Activated CD4-positive, alpha-beta T cell treated with anti-CD3 and anti-CD28 coated beads, Interleukin-2, amount 10 ng/mL, durations not matched to agents 24 days and 14 days (primary cell): ENCODE data around the gene TXNIP. TPM values are rescaled to one million over a fixed set of nuclear protein-coding genes. Genes with fewer than 3 reads are reported as not detected.

Experiments used
- DNase-seq: peaks from one replicate; pipeline ENCODE4 v3.0.0; 2022
- H3K27ac Mint-ChIP-seq: one replicate; pipeline ENCODE4 v1.8.0; 2022; ENCODE audit warnings: mild to moderate bottlenecking, mixed read lengths
- H3K27me3 Mint-ChIP-seq: one replicate; pipeline ENCODE4 v1.8.0; 2022; ENCODE audit warnings: mixed read lengths
- H3K36me3 Mint-ChIP-seq: one replicate; pipeline ENCODE4 v1.8.0; 2022; ENCODE audit warnings: low read depth, mild to moderate bottlenecking, mixed read lengths
- H3K4me1 Mint-ChIP-seq: one replicate; pipeline ENCODE4 v1.8.0; 2021; ENCODE audit warnings: mixed read lengths
- H3K4me3 Mint-ChIP-seq: one replicate; pipeline ENCODE4 v1.8.0; 2022; ENCODE audit warnings: mild to moderate bottlenecking, moderate library complexity, mixed read lengths
- H3K9me3 Mint-ChIP-seq: one replicate; pipeline ENCODE4 v1.8.0; 2021; ENCODE audit warnings: mixed read lengths
- intact Hi-C: fragments of 100-400 bp; cut with micrococcal nuclease; formaldehyde crosslinking; loops from one replicate; pipeline ENCODE4 v1.15.1; 2023
- total RNA-seq: library from RNA; stranded (reverse); gene quantifications from 2 replicates; pipeline ENCODE4 v1.2.3, GENCODE V29; 2022

Gene TXNIP
- total RNA-seq, 1 donor from 2014 or later: 85.2 TPM

- intact Hi-C loops: no loop called here
Measured at GRCh38 chr1:145986551-145986950, 9.8 kb downstream of the TXNIP start.

GRCh38 chr1:145985502-145986439 is 10.6 kb downstream of the TXNIP start:
- peaks cover 44% of the 10 kb centered on the region for H3K4me1 Mint-ChIP-seq
- intact Hi-C loops: no loop called here
- H3K36me3 Mint-ChIP-seq: peaks cover 2% of the 10 kb centered on the region
- DNase-seq: no peak
- peak overlapping the region; percentile 63 for H3K4me3 Mint-ChIP-seq
- H3K27me3 Mint-ChIP-seq: no peaks in the 10 kb centered on the region
- H3K27ac Mint-ChIP-seq: peak overlapping the region; percentile 88
- H3K9me3 Mint-ChIP-seq: no peaks in the 10 kb centered on the region

More at GRCh38 chr1:145986551-145986950, 9.8 kb downstream of the TXNIP start:
- Mint-ChIP-seq H3K4me1 (peaks cover 48% of the 10 kb centered on the region), H3K27ac (no peak overlapping the region), H3K27me3 (no peaks in the 10 kb centered on the region), H3K36me3 (peaks cover 3% of the 10 kb centered on the region), H3K9me3 (no peaks in the 10 kb centered on the region), H3K4me3 (no peak overlapping the region)
- no peak for DNase-seq

- Mint-ChIP-seq H3K4me1 (peaks cover 39% of the 10 kb centered on the region), H3K36me3 (peaks cover 2% of the 10 kb centered on the region), H3K9me3 (no peaks in the 10 kb centered on the region), H3K4me3 (peak overlapping the region; percentile 63), H3K27ac (peak overlapping the region; percentile 88), H3K27me3 (no peaks in the 10 kb centered on the region)
- intact Hi-C loops: no loop called here
- no peak for DNase-seq
Measured at GRCh38 chr1:145985129-145985501, 11.3 kb downstream of the TXNIP start.

- Mint-ChIP-seq H3K27me3 (no peaks in the 10 kb centered on the region), H3K9me3 (no peaks in the 10 kb centered on the region), H3K4me1 (peaks cover 39% of the 10 kb centered on the region), H3K4me3 (peak overlapping the region; percentile 63), H3K36me3 (peaks cover 2% of the 10 kb centered on the region), H3K27ac (peak overlapping the region; percentile 88)
- DNase-seq: no peak
- intact Hi-C loops: no loop called here
Measured at GRCh38 chr1:145983960-145984830, 12.2 kb downstream of the TXNIP start.

DNA sequence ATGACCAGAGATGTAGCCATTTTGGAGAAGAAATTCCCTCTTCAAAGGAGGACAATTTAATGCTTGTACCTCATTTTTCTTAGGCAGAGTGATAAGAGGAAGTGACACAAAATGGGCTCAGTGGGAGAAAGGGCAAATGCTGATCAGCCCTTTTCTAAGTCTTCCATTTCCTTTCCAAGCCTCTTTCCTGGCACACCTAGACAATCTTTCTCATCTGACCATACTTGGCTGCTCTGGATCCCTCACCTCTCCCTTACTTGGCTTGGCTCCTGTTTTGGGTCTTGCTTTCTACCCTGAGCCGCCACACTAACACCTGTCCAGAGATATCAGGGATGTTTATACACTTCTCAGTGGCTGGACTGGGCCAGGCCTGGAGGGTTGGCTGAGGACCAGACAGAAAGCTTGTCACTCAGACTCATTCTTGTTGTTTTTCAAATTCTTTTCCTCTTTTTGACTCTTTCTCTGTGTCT is 13.1 kb downstream of the TXNIP start:
- no peaks in the 10 kb centered on the region for H3K9me3 Mint-ChIP-seq
- peak overlapping the region; percentile 58 for H3K27ac Mint-ChIP-seq
- DNase-seq: no peak
- peaks cover 33% of the 10 kb centered on the region for H3K4me1 Mint-ChIP-seq
- no peaks in the 10 kb centered on the region for H3K27me3 Mint-ChIP-seq
- H3K36me3 Mint-ChIP-seq: peaks cover 2% of the 10 kb centered on the region
- intact Hi-C loops: no loop called here
- no peak overlapping the region for H3K4me3 Mint-ChIP-seq

GRCh38 chr1:145982010-145982723 is 14.2 kb downstream of the TXNIP start:
- peaks cover 2% of the 10 kb centered on the region for H3K36me3 Mint-ChIP-seq
- peak overlapping the region; percentile 36 for H3K4me3 Mint-ChIP-seq
- no peak for DNase-seq
- peaks cover 31% of the 10 kb centered on the region for H3K4me1 Mint-ChIP-seq
- H3K27ac Mint-ChIP-seq: no peak overlapping the region
- no peaks in the 10 kb centered on the region for H3K9me3 Mint-ChIP-seq
- intact Hi-C loops: no loop called here
- no peaks in the 10 kb centered on the region for H3K27me3 Mint-ChIP-seq

DNA sequence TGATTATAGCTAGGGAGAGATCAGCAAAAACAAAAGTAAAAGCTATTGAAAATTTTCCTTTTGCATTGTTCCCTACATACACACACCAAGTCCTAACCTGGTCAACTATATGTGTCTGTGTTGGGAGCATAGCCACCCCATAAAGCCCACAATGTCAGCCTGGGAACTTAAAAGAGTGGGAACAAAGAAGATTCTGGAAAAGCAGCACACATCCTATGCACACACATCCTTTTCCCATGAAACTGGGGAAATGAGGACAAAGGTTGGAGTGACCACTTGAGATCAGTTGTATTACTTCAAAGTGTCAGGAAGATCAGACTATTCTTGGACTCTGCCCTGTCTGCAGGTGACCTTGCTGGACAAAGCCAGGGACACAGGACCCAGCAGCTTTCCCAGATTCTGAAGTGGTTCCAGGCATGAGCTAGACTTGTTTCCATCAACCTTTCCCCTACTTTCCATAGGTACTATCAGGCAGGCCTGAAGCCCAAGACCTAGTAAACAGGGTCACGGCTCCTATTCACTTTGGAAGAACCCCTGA is 15.9 kb downstream of the TXNIP start:
- H3K27ac Mint-ChIP-seq: no peak overlapping the region
- peaks cover 24% of the 10 kb centered on the region for H3K4me1 Mint-ChIP-seq
- DNase-seq: no peak
- no peak overlapping the region for H3K4me3 Mint-ChIP-seq
- H3K36me3 Mint-ChIP-seq: peaks cover 2% of the 10 kb centered on the region
- intact Hi-C loops: loop anchor here (1.0 kb wide), 1 partner anchor 16 kb away; the partner anchor contains the start of gene TXNIP
- H3K27me3 Mint-ChIP-seq: no peaks in the 10 kb centered on the region
- H3K9me3 Mint-ChIP-seq: no peaks in the 10 kb centered on the region

DNA sequence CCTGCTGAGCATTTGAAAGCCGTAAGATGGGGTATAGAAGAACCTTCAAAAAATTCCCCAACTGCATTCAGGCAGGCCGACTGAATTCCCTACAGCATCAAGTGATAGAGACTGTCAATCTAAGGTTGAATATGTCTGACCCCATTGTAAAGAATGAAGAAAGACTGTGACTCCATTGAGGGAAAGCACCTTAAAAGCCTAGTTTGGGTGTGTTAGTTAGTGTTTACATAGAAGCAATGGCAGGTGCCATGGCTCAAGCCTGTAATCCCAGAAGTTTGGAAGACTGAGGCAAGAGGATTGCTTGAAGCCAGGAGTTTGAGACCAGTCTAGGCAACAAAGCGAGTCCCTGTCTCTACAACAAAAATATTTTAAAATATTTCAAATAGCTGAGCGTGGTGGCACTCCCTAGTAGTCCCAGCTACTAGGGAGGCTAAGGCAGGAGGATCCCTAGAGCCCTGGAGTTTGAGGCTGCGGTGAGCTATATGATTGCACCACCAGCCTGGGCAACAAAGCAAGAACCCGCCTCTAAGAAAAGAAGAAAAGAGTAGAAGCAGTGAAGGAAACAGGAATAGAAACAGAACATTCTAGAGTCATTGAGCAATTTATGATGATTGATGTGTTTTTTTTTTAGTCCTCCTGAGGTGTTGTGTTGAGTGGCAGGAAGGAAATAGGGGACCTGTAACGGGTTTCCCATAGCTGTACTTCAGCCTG is 16.5 kb downstream of the TXNIP start:
- peak; percentile 81 for DNase-seq
- Mint-ChIP-seq H3K4me1 (peaks cover 18% of the 10 kb centered on the region), H3K36me3 (peaks cover under 1% of the 10 kb centered on the region), H3K27me3 (no peaks in the 10 kb centered on the region), H3K4me3 (no peak overlapping the region), H3K27ac (no peak overlapping the region), H3K9me3 (no peaks in the 10 kb centered on the region)
- intact Hi-C loops: loop anchor here (1.0 to 5.0 kb wide), 2 partner anchors 16 to 53 kb away; partner anchors contain the start of genes RBM8A and TXNIP

- H3K36me3 Mint-ChIP-seq: no peaks in the 10 kb centered on the region
- intact Hi-C loops: loop anchor here (1.0 to 5.0 kb wide), 3 partner anchors 15 to 56 kb away; partner anchors contain the start of genes ANKRD34A, POLR3GL and RBM8A
- peak; percentile 96 for DNase-seq
- H3K27ac Mint-ChIP-seq: no peak overlapping the region
- H3K9me3 Mint-ChIP-seq: no peaks in the 10 kb centered on the region
- no peak overlapping the region for H3K4me3 Mint-ChIP-seq
- peaks cover 12% of the 10 kb centered on the region for H3K4me1 Mint-ChIP-seq
- H3K27me3 Mint-ChIP-seq: no peaks in the 10 kb centered on the region
Measured at GRCh38 chr1:145978854-145979745, 17.3 kb downstream of the TXNIP start.

GRCh38 chr1:145978471-145978853 is 17.9 kb downstream of the TXNIP start:
- no peak for DNase-seq
- intact Hi-C loops: loop anchor here (1.0 to 5.0 kb wide), 3 partner anchors 14 to 57 kb away; partner anchors contain the start of genes ANKRD34A, POLR3GL and RBM8A
- Mint-ChIP-seq H3K27me3 (no peaks in the 10 kb centered on the region), H3K4me1 (peaks cover 10% of the 10 kb centered on the region), H3K9me3 (no peaks in the 10 kb centered on the region), H3K36me3 (no peaks in the 10 kb centered on the region), H3K27ac (no peak overlapping the region), H3K4me3 (no peak overlapping the region)

- DNase-seq: peak; percentile 91
- no peaks in the 10 kb centered on the region for H3K36me3 Mint-ChIP-seq
- intact Hi-C loops: loop anchor here (1.0 to 5.0 kb wide), 4 partner anchors 13 to 58 kb away; partner anchors contain the start of genes ANKRD34A, POLR3GL and RBM8A
- H3K27ac Mint-ChIP-seq: no peak overlapping the region
- no peak overlapping the region for H3K4me3 Mint-ChIP-seq
- no peaks in the 10 kb centered on the region for H3K9me3 Mint-ChIP-seq
- H3K27me3 Mint-ChIP-seq: no peaks in the 10 kb centered on the region
- H3K4me1 Mint-ChIP-seq: peaks cover 8% of the 10 kb centered on the region
Measured at GRCh38 chr1:145977486-145978470, 18.6 kb downstream of the TXNIP start.
